GM12892 (cell line): ENCODE data around the gene MYLIP.

ENCODE experiments used
- POLR2A ChIP-seq: IDR thresholded peaks from 2 replicates; pipeline ENCODE4 v1.6.1; 2011; ENCODE audit warnings: low read depth, low read length, control low read depth
- POLR2AphosphoS5 ChIP-seq: IDR thresholded peaks from 2 replicates; pipeline ENCODE4 v1.6.1; 2011; ENCODE audit warnings: low read depth, low read length, control low read depth
- TAF1 ChIP-seq: IDR thresholded peaks from 2 replicates; pipeline ENCODE4 v1.6.1; 2011; ENCODE audit warnings: low read depth, mild to moderate bottlenecking, control low read depth, low read length, borderline replicate concordance

- 0 out of 2 replicates have a peak, but pooled peaks have one; percentile 12 for TF ChIP-seq POLR2A
- TF ChIP-seq POLR2AphosphoS5 = no peak
- no peak for TF ChIP-seq TAF1
These were observed 11.7 kb downstream of the MYLIP start for GRCh38 chr6:16140607-16141006.
